ENCODE data around the gene VSIR. TPM values are rescaled to one million over a fixed set of nuclear protein-coding genes. Genes with fewer than 3 reads are reported as not detected.
A peak's percentile ranks its signal among the peaks of the same experiment; 100 is the strongest.

VSIR gene
- total RNA-seq, 1 donor from 2014 or later, result 19.5 TPM

DNA sequence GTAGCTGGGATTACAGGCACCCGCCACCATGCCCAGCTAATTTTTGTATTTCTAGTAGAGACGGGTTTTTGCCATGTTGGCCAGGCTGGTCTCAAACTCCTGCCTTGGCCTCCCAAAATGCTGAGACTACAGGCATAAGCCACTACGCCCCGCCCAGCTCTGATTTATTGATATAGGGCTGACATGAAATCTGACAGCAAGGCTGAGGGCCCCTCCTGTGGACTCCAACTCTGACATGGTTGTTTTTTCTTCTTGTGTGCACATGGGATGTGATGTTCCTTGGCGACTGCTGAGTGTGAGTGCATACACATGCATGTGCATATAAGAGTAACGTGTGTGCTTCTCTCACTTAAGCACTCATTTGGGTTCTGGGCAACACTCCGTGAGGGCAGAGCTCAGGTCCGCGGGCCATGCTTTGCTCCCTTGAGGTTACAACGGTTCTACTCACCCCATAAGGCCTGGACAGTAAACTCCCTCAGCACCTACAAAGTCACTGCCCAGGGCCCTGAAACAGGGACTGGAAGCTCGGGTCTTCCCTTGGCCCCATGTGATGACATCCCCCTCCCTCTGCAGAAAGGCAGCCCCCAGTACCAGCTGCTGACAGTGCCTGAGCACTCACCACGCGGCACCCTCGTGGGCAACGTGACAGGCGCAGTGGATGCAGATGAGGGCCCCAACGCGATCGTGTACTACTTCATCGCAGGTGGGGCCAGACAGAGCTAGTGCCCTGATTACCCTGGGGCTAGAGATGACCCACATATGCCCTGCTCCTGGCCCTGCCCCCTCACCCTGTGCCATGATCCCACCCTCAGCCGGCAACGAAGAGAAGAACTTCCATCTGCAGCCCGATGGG, 33.6 kb upstream of the VSIR start:
- no peak for DNase-seq

DNA sequence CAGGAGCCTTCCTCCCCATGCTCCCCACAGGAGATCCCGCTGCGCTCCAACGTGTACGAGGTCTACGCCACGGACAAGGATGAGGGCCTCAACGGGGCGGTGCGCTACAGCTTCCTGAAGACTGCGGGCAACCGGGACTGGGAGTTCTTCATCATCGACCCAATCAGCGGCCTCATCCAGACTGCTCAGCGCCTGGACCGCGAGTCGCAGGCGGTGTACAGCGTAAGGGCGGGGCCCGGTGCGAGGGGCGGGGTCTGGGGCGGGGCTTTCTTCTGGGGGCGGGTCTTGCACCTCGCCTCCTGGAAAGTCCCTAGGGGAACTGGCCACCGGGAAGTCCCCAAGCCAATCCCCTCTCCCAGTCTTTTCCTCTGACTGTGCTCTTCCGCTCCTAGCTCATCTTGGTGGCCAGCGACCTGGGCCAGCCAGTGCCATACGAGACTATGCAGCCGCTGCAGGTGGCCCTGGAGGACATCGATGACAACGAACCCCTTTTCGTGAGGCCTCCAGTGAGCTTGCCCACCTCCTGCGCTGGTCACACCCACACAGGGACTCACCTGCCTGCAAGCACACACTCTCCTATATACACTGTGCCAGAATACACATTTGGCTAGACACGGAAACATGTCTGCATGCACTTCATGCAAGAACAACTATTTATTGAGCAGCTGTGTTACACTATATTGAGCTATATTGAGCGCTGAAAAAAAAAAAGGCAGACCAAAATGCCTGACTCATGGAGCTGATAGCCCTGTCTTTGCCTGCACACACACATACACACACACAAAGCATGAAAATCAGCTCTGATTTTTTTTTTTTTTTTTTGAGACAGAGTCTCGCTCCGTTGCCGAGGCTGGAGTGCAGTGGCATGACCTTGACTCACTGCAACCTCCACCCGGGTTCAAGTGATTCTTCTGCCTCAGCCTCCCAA, 32.7 kb upstream of the VSIR start:
- DNase-seq, result no peak

DNA sequence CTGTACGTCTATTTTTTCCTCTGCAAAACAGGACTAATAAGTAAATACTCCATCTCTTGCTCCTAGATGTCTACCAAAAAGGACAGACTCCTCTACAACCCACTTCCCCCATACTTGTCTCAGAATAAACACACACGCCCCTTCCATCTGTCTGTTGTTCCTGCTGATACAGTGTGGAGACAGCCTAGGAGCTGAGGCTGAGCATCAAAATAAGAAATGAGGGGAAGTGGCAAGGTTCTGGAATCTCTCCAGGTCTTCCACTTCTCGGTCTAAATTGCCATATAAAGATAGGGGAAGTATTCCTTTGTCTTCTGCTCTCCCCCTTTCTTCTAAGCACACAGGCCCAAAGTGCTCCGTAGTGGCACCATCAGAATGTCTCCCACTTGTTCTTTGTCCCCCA, 30.8 kb upstream of the VSIR start:
- DNase-seq, result no peak

DNA sequence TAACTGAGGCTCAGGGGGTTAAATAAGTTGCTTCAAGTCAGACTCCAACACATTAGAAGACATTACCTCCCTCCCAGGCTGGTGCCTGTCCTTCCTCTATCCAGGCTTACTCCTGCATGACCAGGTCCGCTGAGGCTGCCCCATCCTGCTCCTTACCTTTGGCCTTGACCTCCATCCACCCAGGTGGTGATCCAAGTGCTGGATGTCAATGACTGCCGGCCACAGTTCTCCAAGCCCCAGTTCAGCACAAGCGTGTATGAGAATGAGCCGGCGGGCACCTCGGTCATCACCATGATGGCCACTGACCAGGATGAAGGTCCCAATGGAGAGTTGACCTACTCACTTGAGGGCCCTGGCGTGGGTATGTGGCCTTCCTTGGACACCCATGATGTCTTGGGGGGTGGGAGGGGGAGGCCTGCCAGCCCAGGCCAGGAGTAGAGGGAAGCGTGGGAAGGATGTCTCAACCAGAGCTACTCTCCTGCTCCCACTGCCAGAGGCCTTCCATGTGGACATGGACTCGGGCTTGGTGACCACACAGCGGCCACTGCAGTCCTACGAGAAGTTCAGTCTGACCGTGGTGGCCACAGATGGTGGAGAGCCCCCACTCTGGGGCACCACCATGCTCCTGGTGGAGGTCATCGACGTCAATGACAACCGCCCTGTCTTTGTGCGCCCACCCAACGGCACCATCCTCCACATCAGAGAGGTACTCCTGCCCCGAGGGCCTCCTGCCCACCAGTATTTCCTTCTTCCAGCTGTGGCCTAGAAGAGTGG, 29.6 kb upstream of the VSIR start:
- no peak for DNase-seq

DNA sequence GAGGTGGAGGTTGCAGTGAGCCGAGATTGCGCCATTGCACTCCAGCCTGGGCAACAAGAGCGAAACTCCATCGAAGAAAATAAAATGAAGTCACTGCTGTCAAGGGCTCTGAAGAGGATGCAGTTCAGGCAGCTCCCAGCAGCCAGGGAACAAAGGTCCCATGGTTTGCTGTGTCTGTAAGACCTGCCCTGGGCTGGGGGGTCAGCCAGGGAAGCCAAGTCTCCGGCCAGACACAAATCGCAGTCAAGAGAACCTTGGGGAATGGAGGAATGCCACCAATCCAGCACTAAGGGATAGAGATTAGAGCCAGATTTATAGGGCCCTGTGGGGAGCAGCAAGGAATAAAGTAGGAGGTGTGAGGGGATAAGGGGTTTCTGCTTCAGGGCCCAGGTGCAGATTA, 28.9 kb upstream of the VSIR start:
- DNase-seq, result no peak

DNA sequence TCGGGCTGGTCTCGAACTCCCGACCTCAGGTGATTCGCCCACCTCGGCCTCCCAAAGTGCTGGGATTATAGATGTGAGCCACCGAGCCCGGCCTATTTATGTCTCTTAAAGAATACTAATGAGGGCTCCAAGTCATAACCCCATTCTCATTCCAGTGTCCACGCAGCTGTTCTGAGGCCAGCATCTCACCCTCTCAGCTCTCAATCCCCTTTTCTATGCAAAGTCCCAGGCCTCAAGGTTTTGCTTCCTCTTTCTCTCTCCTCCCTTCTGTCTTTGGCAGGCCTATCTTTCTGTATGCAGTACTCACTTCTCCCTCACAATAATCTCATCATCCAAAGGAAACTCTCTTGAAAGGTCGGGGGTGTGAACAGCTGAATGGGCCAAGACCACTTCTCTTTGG, 28.0 kb upstream of the VSIR start:
- DNase-seq, result no peak

DNA sequence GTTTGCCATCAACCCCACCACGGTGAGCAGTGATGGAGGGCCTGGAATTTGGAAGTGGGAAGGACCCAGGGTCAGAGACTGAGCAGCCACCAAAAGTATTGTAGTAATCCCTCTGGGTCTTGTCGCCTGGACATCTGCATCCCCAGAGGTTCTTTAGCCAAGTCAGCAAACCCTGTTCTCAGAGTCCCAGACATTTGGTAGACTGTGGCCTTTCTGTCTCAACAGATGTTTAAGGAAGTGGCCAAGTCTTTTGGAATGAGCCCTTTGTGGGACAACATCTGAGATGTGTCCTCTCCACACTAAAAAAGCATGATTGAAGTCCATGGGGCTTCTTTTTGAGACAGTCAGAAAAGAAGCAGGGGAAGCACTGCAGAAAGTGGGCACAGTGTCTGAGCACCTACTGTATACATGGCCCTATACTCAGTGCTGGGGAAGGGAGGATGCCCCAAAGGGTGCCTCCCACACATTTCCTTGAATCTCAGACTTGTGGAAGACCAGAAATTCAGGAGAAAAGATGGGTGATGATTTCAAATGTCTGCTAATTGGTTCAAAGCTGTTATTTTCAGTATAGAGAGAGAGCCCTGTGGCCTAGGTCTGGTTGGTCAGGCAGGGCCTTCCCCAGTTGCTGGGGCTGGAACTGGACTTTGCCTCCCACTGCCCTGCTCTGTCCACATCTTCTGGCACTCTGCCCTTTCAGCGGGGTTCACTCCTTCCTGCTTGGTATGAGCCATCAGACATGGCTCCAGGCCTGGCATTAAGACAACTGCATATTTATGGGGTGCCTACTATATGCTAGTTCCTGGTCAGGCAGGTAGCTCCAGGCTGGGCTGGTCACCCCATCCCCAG, 26.5 kb upstream of the VSIR start:
- DNase-seq, result no peak

DNA sequence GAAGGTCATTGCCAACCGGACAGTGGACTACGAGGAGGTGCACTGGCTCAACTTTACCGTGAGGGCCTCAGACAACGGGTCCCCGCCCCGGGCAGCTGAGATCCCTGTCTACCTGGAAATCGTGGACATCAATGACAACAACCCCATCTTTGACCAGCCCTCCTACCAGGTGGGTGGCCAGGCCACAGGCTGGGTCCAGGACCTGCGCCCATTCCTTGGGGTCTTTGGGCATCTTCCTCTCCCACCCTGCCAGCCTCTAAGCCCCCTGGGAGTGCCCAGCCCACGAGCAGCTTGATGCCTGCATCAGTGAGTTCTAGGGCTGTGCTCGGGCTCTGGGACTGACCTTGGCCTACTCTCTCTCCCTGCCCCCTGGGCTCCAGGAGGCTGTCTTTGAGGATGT, 25.8 kb upstream of the VSIR start:
- DNase-seq, result no peak

DNA sequence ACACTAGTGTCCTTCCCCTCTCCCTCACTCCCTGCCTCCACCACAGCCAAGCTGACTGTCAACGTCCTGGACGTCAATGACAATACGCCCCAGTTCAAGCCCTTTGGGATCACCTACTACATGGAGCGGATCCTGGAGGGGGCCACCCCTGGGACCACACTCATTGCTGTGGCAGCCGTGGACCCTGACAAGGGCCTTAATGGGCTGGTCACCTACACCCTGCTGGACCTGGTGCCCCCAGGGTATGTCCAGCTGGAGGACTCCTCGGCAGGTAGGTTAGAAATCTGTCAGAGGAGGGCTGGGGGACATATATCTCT, 24.9 kb upstream of the VSIR start:
- no peak for DNase-seq

DNA sequence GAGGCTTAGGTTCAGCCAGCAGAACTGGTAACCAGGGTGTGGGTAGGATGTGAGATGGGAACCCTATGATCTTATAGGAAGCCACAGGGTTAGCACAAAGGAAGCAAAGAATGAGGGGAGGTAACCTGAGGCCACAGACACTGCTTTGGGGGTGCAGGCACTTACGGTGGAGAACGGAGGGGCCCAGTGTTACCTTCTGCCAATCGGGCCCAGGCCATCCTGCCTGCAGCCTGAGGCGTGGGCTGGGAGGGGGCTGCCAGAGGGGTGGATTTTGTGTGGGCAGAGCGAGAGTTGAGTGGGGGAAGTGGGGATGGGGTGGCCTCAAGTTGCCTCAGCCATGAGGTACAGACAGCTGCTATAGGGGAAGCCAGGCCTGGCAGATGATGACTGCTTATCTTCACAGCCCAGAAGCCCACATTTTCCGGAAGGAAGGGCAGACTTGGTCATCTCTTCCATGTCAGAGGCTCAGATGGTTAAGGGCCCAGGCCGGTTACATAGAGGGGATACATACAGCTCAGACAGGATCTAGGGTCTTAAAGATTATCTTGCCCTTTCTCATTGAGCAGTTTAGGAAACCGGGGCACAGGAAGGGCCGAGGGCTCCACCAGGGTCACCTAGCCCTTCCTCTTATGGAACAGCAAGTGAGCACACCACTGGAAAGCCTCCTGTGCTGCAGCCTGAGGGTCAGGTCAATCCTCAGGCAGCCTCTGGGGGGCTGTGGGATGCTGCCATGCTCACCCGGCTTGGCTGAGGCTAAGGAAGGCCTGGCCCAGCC, 24.4 kb upstream of the VSIR start:
- no peak for DNase-seq

DNA sequence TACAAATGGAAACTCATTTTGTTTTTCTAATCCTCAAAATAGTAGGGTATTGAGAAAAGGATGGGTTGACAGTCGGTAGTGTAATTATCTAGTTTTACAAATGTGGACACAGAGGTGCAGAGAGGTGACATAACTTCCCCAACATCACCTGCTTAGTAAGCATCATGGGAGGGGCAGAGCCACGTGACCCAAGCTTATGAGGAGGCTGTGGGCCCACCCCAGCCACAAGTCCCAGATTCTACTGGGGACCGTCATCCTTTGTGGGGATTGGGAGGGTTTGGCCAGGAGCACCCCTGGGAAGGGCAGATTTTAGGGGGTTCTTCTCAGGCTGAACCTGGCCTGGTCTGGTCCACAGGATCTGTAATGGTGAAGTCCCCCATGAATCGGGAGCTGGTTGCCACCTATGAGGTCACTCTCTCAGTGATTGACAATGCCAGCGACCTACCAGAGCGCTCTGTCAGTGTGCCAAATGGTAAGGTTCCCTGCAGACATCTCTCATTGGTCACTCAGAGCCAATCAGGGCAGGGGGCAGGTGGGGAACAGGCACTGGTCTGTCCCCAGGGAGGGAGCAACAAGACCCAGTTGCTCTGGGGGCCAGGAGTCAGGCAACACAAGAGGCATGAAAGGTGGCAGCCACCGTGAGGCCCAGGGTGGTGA, 23.6 kb upstream of the VSIR start:
- DNase-seq, result no peak

DNA sequence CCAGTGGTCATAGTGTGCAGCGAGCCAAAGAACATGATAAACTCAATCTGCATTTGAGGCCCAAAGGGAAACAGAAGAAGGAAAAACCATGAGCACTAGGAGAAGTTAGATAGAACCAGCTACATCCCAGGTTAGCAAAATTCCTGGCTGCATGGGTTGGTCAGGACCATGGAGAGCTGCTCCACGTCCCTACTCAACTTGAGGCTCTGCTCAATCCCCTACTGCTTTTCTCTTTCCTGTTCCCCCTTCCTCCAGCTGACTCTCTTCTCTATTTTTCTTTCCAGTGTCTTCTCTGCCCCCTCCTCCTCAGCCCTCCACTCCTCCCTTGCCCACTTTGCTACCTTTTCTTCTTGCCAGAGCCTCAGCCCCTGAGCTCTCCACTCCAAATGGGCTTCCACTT, 21.9 kb upstream of the VSIR start:
- DNase-seq, result peak; percentile 76

DNA sequence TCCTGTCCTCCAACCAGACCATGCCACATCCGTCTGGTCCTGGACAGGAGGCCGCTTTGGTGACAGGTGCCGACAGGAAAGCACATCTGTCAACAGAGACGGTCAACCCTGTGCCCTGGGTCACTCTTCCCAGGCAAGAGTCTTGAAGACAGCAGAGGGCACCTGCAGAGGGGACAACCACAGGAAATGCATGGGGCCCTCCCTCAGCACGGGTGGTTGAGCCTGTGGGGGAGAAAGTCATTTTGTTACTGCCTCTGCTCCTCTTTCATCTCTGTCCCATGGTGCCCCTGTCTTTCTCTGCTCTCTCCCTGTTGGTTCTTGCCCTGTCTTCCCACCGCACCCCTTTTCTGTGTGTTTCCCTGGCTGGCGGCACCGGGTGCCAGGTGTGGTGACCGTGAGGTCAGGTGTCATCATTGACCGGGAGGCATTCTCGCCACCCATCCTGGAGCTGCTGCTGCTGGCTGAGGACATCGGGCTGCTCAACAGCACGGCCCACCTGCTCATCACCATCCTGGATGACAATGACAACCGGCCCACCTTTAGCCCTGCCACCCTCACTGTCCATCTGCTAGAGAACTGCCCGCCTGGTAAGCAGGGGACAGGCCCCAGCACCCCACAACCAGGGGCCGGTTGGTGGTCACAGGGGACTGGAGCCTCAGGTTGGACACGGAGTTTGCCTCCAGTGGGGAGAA, 17.6 kb upstream of the VSIR start:
- DNase-seq, result no peak

DNA sequence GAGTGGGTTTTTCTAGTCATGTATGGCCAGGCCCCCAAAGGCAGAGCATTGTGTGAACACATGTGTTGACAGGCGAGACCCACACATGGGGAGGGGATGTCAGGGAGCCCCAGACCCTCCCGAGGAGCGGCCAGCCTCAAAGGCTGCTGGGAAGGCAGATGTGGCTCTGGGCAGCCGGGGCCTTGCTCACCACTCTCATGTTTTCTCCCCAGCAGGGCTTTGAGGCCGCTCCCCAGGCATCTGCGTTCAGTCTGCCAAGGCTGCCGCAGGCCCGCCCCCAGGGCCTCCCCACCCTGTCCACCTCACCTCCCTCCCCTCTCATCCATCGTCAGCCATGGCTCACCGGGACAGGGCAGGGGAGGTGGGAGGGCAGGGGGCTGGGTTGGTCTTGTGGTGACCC, 16.6 kb upstream of the VSIR start:
- no peak for DNase-seq

DNA sequence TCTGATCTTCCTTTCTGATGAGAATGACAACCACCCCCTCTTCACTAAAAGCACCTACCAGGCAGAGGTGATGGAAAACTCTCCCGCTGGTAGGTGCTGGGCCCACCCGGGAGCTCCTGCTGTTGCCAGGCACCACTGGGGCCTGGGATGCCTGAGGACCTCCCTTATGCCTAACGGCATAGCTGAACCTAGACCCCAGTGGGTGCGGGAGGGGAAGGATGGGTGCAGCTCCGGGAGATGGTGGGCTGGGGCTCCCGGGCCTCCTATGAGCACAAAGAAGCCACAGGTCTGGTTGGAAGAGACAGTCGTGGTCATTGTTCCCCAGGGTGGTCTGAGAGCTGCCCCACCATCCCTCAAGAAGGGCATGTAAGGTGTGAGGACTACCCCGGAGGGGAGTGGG, 15.6 kb upstream of the VSIR start:
- no peak for DNase-seq

DNA sequence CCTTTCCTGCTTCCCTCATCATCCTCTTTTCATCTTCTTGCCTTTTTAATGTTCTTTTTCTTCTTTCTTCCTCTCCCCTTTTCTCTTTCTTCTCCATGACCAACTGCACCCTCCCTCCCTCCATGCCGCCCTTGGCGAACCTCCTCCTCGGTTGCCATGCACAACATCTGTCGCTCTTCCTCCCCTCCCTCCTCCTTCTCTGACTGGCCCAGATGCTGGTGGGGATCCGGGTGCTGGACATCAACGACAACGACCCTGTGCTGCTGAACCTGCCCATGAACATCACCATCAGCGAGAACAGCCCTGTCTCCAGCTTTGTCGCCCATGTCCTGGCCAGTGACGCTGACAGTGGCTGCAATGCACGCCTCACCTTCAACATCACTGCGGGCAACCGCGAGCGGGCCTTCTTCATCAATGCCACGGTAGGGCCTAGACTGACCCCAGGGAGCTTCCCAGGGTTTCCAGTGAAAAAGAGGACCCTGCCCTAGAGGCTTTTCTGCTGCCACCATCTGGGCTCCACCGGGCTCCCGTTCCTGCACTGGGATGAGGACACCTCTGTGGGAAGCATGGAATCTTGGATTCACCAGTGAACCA, 11.5 kb upstream of the VSIR start:
- DNase-seq, result no peak

DNA sequence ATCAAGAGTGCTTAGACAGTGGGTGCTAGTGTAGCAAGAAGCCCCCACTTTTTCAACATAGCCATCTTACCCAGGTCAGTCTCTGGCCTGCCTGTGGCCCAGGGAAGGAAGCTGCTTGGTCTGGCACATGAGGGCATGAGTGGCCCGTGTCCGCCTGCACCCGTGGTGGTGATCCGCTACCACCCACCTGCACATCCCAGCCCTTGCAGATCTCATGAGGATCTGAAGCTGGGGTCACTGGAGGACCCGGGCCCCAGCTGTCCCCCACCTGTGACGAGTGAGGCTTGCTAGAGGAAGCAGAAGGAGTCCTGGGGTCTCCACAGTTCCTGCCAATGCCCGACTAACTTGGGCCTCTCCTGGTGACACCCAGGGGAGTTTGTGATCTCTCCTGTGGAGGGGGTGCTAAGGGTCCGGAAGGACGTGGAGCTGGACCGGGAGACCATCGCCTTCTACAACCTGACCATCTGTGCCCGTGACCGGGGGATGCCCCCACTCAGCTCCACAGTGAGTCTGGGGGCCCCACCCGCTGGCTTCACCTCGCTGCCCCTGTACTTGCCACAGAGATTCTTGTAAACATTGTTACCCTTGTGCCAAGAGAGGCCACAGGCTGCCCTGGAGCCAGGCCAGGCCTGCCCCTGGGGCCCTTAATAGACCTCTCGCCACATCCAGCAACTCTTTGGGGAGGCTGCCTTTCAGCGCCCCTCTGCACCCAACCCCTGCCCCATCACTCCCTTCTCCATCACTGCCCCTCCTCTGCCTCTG, 10.8 kb upstream of the VSIR start:
- DNase-seq, result no peak

DNA sequence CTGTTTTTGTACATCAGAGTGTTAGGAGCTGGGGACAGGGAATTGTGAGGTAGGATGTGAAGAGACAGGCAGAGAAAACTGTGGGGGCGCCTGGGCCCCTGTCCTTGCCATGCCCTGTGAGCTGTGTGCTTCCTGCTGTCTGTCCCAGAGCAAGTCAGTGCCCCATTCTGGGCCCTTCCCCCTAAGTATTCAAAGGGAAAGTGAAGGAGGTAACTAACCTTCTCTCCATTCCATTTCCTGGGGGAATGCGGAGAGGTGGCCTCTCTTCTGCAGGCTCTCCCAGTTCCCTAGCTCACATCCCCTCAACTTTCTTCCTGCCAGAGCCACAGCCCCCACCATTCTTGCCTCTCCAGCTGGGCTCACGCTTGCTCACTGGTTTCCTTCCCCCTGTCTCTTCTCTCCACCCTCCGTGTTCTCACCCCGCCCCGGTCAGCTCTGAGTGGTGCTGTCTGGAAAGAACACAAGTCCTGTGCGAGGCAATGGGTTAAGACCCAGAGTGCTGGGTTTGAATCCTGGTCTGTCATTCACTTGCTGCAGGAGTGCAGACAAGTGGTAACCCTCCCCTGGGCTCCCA, 9.7 kb upstream of the VSIR start:
- no peak for DNase-seq

Data from tongue (tissue), 2 donors.